GM19239 (cell line): ENCODE results near the gene RASGRP2.

Experiments
- DNase-seq: peaks from one replicate; pipeline ENCODE4 v3.0.0; 2011; ENCODE audit warnings: low spot score; ENCODE audit not compliant: insufficient read length
- FAIRE-seq: peaks from 2 replicates; lab custom pipeline; 2011; peaks lifted over from hg19 to GRCh38; lab: Jason Lieb, UNC

The RASGRP2 gene

DNA sequence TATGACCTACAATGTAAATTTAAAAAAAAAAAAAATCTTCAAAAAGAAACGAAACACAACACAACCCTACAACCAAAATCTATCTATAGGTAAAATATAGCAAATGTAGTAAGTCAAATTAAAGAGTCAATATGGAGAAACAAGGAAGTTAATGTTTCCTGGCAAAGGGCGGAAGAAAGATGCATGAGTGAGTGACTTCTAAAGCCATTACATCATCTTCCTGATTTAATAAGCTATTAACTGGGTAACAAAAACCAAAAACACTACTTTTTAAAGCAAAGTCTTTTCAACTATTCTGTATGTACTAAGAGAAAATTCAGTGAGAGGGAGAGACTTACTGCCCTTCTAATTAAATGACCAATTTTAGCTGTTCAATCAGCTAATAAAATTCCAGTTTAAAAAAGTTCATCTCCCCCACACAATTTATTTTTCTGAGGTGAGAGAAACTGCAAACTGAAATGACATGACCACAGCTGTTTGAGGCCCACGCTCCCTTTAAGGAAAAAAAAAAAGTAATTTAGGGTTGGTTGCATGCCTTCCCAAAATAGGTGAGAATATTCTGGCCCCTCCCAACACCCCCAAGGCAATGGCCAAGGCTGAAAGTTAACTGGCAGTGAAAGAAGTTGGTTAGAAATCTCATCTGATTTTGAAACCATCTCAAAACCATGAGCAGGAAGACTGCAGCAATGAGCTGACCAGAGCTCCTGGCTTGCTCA, 28.5 kb upstream of the RASGRP2 start:
- no peak for DNase-seq
- FAIRE-seq = peak; percentile 55

DNA sequence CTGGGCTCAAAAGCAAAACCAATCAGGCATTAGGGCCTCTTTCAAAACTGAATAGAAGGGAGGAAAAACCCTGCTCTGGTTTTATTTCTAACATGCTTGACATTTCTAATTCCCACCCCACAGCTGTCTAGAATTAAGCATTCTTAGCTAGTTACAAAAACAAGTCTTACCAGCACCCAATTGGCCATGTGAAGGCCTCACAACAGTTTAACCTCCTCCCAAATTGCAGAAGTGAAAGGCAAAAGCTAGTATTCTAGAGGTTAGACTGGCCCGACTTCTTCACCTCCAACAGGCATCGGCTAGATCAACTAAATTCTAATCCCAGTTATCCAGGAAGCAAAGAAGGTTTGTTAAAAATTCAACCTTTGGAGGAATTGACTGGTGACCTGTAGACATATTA, 27.9 kb upstream of the RASGRP2 start:
- FAIRE-seq = peak; percentile 23
- no peak for DNase-seq

DNA sequence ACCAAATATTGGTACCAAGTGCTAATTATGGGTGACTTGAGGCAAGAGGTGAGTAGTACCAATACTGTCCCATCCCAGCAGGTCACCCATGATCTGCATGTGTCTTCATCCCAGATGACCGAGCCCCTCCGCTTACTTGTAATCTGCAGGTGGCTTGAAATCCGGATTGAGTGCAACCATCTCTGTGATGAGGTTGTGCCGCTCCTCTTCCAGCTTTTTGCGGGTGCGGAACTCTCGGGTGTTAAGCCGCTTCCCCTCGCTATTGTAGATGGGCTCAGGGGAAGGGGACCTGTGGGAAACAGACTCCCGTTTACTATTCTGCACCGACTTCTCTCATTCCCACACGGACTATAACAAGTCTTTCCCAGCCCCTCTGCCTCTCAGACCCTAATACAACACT, 26.2 kb upstream of the RASGRP2 start:
- FAIRE-seq (no peak), DNase-seq (no peak)

DNA sequence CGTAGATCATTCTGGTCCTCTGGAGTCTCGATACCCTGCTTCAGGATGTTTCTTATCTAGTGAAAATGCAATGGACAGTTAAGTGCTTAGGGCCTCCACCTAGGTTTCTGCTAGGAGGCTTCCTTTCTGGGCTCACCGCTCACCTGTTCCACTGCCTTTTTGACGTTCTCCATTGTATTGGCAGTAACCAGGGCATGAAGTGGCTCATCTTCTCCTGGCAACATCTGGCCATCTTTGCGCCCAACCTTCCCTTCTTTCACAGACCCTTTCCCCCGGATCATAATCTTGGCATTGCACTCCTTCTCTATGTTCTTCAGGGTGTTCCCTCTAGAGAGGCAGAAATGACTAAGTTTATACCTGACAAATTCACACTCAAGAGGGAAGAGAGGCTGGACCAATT, 25.3 kb upstream of the RASGRP2 start:
- DNase-seq (no peak), FAIRE-seq (no peak)

GRCh38 chr11:64768300-64768694, 24.4 kb upstream of the RASGRP2 start:
- no peak for FAIRE-seq

DNA sequence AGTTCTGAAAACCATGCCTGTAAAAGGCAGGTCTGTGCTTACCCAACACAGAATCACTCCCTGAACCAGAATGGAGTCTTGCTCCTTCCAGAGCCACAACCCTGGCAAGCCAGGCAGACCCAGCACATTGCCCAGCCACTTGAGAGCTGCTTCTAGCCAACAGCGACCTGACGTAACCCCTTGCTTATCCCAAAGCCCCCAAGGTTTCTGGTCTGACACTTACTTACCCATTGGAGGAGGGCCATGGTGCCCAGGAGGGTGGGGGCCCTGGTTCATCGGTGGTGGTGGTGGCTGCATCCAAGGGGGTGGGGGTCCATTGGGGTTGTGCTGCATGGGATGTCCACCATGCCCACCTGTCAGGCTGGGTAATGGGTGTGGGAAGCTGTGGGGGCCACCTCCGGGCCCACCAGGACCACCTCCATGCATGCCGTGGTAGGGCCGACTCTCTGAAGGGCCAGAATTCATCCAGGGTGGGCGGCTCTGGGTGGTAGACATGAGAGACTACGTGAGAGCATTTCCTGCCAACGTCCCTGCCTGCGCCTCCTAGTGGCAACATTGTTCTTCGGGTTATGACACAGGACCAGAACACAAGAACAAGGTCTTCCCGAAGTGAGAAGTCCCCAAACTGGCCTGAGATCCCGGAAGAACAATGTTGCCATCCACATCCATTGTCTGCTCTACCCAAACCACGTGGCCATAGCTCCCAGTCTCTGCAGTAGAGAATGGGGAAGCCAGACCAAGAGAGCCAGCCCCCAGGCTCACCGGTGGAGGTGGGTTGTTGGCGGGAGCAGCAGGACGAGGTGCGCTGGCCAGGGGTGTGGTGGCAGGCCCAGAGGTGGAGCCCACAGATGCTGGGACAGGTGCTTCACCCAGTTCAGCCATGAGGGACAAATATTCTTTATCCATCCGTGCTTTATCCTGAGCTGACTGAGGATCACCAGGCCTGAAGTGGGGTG, 23.7 kb upstream of the RASGRP2 start:
- no peak for DNase-seq
- no peak for FAIRE-seq

More at GRCh38 chr11:64768300-64768694, 24.4 kb upstream of the RASGRP2 start:
- no peak for DNase-seq

DNA sequence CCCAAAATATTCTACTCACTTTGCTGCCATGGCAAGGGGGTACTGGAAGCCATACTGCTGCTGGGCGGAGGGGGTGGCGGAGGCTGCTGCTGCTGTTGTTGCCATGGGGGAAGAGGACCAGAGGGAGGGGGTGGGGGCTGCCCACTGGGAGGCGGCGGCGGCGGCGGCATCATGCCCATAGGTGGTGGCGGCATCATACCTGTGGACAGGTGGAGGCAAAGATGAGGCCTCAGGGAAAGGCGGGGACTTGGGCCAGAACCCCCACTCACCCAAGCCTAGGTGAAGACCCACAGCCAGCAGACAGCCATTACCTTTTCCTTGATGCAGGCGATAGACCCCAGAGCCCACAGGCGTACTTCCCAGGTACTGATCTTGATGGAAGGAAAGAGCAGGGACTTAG, 22.9 kb upstream of the RASGRP2 start:
- no peak for FAIRE-seq

GRCh38 chr11:64765851-64766665, 22.1 kb upstream of the RASGRP2 start:
- no peak for DNase-seq
- no peak for FAIRE-seq

More for the DNA sequence above, 22.9 kb upstream of the RASGRP2 start:
- DNase-seq = no peak

GRCh38 chr11:64765291-64765850, 21.4 kb upstream of the RASGRP2 start:
- DNase-seq (no peak), FAIRE-seq (no peak)

DNA sequence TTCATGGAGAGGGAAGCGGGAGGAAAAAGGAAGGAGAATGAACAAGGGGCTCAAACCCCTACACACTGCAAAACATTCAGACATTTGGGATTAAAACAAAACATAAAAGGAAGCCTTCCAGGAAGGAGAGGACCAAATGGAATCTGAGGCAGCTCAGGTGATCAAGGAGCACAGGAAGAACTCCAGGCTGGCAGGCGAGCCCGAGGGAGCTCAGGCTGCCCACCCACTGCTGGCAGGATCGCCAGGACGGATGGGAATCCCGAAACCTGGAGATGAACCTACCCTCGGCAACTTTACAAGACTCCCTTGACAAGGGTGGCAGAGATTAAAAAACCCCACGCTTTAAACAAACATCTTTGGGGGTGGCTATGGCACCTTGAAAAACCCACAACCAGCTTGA, 20.8 kb upstream of the RASGRP2 start:
- FAIRE-seq (peak; percentile 39), DNase-seq (no peak)

GRCh38 chr11:64764040-64764611, 20.2 kb upstream of the RASGRP2 start:
- FAIRE-seq = no peak

GRCh38 chr11:64763526-64764039, 19.6 kb upstream of the RASGRP2 start:
- DNase-seq (no peak), FAIRE-seq (no peak)

More at GRCh38 chr11:64764040-64764611, 20.2 kb upstream of the RASGRP2 start:
- DNase-seq = no peak

GRCh38 chr11:64762674-64763525, 19.0 kb upstream of the RASGRP2 start:
- DNase-seq (no peak), FAIRE-seq (no peak)

GRCh38 chr11:64762277-64762673, 18.3 kb upstream of the RASGRP2 start:
- DNase-seq = no peak
- no peak for FAIRE-seq

- no peak for FAIRE-seq
These were observed 16.9 kb upstream of the RASGRP2 start for GRCh38 chr11:64760759-64761420.

GRCh38 chr11:64759722-64760719, 16.1 kb upstream of the RASGRP2 start, which contains the start of gene PYGM:
Gene PYGM, minus strand, starts transcription at chr11:64759974. Its CDS starts 76 bp downstream, at chr11:64759898.
- no peak for DNase-seq
- no peak for FAIRE-seq

More at GRCh38 chr11:64760759-64761420, 16.9 kb upstream of the RASGRP2 start:
- no peak for DNase-seq
